Femur (tissue), 1 donor: ENCODE results near the gene ZBTB20.
A peak's percentile ranks its signal among the peaks of the same experiment; 100 is the strongest.

ENCODE experiments used
- DNase-seq: peaks from one replicate; pipeline ENCODE4 v3.0.0-alpha.2; 2017

Gene ZBTB20

GRCh38 chr3:114308830-114309229 is 838.3 kb downstream of the ZBTB20 start:
- DNase-seq = no peak

- no peak for DNase-seq
Observed at GRCh38 chr3:114308377-114308776, 838.7 kb downstream of the ZBTB20 start.

GRCh38 chr3:114307832-114308231 is 839.3 kb downstream of the ZBTB20 start:
- DNase-seq = no peak

- DNase-seq = no peak
Observed at GRCh38 chr3:114307222-114307830, 839.8 kb downstream of the ZBTB20 start.

- DNase-seq = no peak
Observed at GRCh38 chr3:114299941-114300624, 847.0 kb downstream of the ZBTB20 start.

- DNase-seq = no peak
Observed at GRCh38 chr3:114299421-114299820, 847.7 kb downstream of the ZBTB20 start.

- DNase-seq = no peak
Observed at GRCh38 chr3:114295946-114296345, 851.1 kb downstream of the ZBTB20 start.

GRCh38 chr3:114294940-114295480 is 852.1 kb downstream of the ZBTB20 start:
- DNase-seq = no peak

- no peak for DNase-seq
Observed at GRCh38 chr3:114293838-114294535, 853.1 kb downstream of the ZBTB20 start, which contains the start of gene TIGIT. TSS of gene TIGIT (plus strand) at chr3:114294028. CDS start at chr3:114294062, 34 bp downstream.

- DNase-seq = peak; percentile 43
Observed at GRCh38 chr3:114290911-114291901, 855.9 kb downstream of the ZBTB20 start.

GRCh38 chr3:114286266-114286665 is 860.8 kb downstream of the ZBTB20 start:
- DNase-seq = no peak

- DNase-seq = no peak
Observed at GRCh38 chr3:114285648-114286230, 861.3 kb downstream of the ZBTB20 start.

- no peak for DNase-seq
Observed at GRCh38 chr3:114284644-114285043, 862.4 kb downstream of the ZBTB20 start.
